Mesenteric fat pad (tissue), 1 donor: ENCODE measurements around the gene KMT5B. TPM values are rescaled to one million over a fixed set of nuclear protein-coding genes. Genes with fewer than 3 reads are reported as not detected.
"Not testable (repeated sequence)": the region's sequence is repeated elsewhere in the genome, so short reads cannot be mapped to it uniquely, and the experiment has no call there.

Experiments used
- DNase-seq: peaks from one replicate; pipeline ENCODE4 v3.0.0-alpha.2; 2020; ENCODE audit warnings: low spot score
- long read RNA-seq: library from polyadenylated mRNA; unstranded; transcript quantifications from one replicate; pipeline ENCODE4 v2.0.0, GENCODE V29; 2020
- total RNA-seq: library from RNA; stranded (reverse); fragmentation: NEBNext Ultra II Directional; extraction: Animal tissue kit (Norgen Biotek cat#: 25700); gene quantifications from one replicate; pipeline ENCODE4 v1.2.1, GENCODE V29; 2021
- donor health status: DM: yes; HTN: yes; CAD: no.

KMT5B gene
- 29.4 TPM for total RNA-seq
- long read RNA-seq, partial matches to known transcripts: 22 of 33 reads
- long read RNA-seq, other reads (novel, unspliced or antisense): 10 of 33 reads

DNA sequence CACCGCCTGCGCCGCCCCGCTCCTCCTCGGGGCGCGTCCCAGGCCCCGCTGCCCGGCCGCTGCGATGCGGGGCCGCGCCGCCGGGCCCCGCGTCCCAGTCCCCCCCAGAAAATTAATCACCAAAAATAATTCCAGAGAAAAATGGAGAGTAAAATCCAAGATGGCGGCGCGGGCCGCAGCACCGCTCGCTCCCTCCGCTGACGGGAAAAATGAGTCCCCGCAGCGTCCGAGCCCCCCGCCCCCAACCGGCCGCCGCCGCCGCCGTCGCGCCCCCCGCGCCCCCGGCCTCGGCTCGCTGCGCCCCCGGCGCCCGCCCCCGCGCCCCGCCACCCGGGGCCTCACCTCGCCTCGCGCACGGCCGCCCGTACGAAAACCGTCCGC lies at the start of gene KMT5B:
Gene KMT5B, minus strand, starts transcription at position 162 of the 381 bp plus-strand sequence. CDS start 23,220 bp downstream, outside the sequence.
- DNase-seq: no peak

DNA sequence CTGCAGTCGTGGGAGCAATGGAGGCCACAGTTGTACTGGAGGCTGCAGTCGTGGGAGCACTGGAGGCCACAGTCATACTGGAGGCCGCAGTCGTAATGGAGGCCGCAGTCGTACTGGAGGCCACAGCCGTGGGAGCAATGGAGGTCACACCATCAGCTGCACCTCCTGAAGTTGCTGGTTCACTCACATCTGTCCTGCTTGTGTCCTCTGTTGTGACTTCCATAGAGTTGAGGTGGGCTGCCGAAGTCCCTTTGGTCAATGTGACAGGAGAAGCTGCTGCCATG lies 49.4 kb upstream of the KMT5B start:
- no peak for DNase-seq

DNA sequence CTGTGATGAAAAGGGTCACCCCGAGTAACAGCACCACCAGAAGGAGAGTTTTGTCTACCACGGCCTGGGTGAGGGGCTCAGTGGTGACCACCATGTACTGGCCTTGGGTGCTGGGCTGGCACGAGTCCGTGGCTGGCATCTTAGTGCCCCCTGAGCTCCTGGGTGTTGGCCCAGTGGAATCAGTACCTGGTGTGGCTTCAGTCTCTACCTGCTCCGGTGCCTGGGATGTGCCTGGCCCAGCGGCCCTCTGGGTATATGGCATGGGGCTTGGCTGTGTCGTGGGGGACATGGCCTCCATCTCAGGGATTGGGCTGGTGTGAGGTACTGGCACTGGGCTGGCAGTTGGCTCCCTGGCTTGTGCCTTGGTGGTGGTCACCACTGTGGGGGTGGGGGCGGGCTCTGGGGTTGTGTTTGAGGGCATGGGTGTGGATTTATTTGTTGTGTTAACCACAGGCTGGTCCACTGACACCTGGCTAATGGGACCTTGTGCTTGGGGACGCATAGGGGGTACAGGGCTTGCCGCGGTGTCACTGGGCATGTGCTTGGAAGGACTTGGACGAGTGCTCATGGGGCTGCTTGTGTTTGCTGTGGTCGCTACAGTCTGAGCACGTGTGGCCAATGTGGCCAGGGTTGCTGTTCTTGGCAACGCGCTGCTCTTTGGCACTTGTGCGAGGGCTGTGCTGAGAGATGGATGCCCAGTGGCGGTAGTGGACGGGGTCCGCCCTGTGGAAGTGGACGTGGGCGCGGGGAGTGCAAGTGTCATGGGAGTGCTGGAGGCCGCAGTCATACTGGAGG lies 48.9 kb upstream of the KMT5B start:
- no peak for DNase-seq

DNA sequence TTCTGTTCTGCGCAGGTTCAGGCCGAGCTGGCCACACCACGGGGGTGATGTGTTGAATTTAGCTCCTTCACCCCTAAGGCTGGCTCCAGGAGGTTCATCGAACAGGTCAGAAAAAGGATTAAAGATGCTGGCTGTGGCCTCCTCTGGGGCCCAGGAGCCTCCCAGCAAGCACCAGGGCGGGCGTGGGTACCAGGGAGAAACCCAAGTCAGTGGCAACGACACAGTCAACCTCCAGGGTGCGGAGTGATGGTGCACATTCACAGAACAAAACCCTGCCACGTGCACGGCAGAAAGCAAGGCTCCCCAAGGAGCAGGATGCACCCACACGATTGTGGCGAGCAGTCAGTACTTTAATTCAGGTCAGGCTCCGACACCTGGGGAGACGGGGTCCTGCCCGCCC lies 47.9 kb upstream of the KMT5B start:
- DNase-seq: no peak

DNA sequence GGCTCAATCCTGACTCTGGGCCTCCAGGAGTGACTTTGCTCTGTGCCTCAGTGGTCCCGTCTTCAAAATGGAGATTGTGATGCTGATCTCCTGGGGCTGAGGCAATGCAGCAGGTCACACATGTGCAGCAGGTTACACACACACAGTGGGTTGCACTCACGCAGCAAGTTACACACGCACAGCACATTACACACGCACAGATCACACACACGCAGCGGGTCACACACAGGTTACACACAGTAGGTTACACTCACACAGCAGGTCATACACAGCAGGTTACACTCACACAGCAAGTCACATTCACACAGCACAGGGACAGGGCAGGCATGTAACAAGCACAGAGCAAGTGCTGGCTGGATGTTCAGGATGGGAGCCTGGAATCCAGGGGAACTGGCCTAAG lies 47.4 kb upstream of the KMT5B start:
- no peak for DNase-seq

DNA sequence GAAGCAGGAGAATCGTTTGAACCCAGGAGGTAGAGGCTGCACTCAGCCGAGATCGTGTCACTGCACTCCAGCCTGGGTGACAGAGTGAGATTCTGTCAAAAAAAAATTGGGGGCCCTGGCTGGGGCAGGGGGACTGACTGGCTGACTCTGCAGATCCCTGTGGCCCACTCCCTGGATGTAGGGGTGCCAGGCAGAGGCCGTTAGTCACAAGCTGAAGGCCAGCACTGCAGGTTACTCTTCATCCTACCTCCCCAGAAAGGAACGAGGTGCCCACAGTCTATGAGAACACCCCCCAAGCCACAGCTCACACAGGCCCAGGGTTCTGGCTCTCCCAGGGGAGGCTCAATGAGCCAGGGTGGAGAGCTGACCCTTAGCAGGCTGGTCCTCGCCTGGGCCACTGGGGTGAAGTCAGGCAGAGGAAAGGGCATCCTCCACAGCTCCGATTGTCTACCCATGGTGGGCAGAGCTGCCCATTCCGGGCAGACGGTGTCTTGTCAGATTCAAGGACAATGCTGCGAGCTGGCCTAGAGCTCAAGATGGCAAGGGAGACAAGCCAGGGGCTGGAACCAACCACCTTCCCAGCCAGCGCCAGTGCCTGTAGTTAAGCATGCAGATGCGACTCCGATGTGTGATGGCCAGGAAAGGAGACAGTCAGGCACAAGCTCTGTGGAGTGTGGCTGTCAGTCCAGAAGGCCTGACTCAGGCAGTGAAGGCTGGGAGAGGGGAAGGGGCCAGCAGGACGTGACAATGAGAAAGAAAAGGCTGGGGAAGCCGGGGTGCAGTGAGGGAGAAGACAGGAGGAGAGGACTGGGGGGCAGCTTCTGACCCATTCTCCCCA lies 46.2 kb upstream of the KMT5B start:
- DNase-seq: no peak

DNA sequence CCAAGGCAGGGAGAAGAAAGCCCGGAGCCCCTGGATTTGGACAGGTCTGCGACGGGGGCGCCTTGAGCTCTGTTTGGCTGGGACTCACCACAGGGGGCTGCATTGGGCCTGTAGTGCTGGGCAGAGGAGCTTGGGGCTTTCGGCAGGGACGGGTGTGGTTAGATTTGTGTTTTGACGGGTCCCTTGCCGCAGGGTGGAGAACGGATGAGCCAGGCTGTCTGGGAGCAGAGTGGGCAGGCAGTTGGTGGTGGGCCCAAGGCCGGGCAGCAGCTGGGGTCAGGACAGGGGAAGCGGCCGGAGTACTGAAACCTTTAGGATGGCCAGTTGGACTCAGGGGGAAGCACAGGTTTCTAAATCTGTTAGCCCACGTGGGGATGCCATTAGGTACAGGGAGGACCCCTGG lies 45.3 kb upstream of the KMT5B start:
- no peak for DNase-seq

DNA sequence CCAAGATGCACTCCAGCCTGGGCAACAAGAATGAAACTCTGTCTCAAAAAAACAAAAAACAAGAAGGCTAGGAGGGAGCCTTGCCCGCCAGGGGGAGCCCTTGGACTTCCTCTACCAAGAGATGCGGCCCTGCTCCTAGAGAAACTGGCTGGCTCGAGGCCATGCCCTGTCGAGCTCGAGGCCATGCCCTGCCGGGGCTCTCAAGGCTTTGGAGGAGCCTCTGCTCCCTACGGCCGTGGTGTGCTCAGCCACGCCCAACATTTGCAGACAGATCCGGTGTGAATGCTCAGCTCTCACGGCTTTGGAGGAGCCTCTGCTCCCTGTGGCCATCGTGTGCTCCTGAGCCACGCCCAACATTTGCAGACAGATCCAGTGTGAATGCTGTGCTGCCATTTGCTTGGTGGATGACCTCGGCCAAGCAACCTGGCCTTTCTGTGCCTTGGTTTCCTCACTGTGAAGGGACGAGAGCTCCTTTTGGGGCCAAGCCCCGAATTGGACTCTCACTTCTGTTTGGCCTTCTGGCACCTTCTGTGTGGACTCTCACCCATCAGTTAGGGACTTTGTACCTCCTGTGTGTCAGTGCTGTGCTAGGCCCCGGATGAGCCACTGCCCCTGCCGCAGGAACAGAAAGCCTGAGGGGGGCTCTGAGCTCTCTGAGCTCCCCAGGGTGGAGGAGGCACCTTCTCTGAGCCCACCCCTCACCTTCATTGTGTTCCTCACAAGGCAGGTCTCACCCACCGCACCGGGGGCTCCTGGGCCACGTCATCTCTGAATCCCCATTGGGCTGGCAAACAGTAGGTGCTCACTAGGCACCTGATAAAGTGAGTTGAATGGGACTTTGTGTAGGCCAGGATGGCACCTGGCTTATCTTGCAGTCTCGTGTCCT lies 44.6 kb upstream of the KMT5B start:
- peak; percentile 97 for DNase-seq

DNA sequence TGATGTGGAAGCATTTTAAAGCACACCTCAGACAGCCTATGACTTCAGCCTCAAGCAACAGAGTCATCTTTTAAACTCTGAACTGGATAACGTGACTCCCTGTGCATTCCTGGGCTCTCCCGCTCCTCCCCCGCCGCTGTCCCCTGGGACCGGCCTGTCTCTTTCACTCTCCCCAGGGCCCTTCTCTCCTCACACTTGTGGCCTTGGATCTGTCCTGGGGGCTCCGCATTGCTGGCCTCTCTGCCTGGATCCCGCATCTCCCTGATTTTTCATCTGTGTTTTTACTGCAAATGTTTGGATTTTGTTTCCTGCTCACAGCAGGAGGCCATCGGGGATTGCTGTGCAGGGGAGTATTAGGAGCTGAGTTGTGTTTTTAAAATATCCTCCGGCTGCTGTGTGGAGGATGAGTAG lies 43.2 kb upstream of the KMT5B start:
- no peak for DNase-seq

DNA sequence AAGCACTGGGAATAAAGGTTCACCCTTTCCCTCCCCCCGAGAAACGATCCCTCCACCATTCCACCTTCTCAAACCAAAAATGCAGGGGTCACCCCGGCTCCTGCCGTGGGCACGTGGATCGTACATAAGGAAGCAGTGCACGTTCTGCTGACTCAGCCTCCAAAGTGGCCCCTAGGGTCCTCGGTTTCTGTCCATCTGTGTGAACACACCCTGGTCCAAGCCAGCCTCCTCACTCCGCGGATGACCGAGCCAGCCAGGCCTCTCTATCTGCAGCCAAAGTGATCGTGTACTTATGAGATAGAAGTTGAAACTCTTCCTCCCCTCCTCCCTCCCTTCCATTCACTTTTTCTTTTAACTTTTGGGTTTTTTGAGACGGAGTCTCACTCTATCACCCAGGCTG lies 42.4 kb upstream of the KMT5B start:
- DNase-seq: no peak

DNA sequence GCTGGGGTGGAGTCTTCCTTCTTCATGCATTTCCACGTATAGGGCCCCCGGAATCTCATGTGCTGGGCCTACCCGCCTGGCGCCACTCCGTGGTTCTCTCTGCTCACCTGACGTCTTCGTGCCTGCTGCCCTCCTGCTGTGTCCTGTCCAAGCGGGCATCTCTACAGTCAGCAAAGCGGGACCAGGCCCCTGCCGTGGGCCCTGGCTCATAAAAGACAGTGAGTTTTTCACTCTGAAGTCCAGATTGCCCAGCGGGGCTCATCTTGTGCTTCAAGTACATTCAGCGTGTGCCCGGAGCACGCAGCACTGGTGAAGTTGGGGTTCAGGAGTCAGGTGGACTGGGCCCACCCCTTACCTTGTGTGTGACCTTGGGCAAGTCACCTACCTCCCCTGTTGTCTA lies 41.3 kb upstream of the KMT5B start:
- no peak for DNase-seq

DNA sequence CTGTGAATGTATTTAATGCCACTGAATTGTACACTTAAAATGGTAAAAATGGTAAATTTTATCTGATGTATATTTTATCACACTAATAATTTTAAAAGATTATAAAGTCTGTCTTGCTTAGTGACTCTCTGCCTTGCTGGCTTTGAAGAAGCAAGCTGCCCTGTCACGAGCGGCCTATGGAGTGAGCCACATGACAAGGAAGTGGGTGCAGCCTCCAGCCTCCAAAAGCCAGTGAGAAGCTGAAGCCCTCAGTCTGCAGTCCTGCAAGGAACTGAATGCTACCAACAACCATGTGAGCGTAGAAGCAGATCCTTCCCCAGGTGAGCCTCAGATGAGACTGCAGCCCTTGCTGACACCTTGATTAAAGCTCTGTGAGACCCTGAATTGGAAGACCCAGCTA lies 38.7 kb upstream of the KMT5B start:
- DNase-seq: no peak

DNA sequence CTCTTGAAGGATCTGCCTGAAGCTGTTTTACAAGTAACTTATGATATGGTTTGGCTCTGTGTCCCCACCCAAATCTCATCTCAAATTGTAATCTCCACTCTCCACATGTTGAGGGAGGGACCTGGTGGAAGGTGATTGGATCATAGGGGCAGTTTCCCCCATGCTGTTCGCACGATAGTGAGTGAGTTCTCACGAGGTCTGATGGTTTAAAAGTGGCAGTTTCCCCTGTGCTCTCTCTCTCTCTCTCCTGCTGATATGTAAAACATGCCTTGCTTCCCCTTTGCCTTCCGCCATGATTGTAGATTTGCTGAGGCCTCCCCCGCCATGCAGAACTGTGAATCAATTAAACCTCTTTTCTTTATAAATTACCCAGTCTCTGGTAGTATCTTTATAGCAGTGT lies 31.8 kb upstream of the KMT5B start:
- DNase-seq: peak; percentile 30

DNA sequence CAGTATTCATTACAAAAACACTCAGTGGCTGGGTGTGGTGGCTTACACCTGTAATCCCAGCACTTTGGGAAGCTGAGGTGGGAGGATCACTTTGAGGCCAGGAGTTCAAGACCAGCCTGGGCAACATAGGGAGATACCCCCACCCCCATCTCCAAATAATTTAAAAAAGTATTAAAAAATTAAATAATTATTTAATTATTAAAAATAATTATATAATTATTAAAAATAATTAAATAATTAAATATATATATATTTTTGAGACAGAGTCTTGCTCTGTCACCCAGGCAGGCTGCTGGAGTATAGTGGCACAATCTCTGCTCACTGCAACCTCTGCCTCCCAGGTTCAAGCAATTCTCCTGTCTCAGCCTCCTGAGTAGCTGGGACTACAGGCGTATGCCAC lies 30.8 kb upstream of the KMT5B start:
- DNase-seq: not testable (repeated sequence)

DNA sequence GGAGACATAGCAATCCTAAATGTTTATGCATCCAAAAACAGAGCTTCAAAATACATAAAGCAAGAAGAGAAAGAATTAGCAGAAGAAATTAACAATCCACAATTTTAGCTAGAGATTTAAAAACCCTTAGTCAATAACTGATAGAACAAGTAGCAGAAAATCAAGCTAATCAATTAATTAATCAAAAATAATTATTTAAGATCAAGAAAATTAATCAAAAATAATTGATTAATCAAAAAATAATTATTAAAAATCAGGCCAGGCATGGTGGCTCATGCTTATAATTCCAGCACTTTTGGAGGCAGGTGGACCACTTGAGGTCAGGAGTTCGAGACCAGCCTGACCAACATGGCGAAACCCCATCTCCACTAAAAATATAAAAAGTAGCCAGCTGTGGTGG lies 29.5 kb upstream of the KMT5B start:
- DNase-seq: no peak

DNA sequence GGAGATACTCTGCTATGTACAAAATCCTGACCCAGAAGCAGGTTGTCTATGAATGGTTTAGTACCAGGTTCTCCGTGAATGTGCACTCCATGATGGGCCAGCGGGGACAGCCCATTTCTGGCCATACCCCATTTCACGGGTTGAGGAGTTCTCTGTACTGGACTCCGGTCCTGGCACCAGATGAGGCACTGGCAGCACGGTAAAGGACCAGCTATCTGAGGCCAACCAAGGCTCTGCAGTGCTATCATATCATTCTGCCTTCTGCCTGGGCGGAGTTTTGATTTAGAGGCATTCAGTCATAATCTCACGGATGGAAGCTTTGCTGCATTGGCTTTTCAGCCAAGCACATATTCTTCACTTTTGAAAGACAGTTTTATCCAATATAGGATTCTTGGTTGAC lies 18.5 kb upstream of the KMT5B start:
- DNase-seq: no peak

DNA sequence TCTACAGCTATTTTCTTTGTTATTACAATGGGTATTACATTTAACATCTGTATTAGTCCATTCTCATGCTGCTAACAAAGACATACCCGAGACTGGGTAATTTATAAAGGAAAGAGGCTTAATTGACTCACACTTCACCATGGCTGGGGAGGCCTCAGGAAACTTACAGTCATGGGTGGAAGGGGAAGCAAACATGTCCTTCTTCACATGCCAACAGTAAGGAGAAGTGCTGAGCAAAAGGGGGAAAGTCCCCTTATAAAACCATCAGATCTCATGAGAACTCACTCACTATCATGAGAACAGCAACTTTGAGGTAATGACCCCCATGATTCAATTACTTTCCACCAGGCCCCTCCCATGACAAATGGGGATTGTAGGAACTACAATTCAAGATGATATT lies 16.5 kb upstream of the KMT5B start:
- no peak for DNase-seq

DNA sequence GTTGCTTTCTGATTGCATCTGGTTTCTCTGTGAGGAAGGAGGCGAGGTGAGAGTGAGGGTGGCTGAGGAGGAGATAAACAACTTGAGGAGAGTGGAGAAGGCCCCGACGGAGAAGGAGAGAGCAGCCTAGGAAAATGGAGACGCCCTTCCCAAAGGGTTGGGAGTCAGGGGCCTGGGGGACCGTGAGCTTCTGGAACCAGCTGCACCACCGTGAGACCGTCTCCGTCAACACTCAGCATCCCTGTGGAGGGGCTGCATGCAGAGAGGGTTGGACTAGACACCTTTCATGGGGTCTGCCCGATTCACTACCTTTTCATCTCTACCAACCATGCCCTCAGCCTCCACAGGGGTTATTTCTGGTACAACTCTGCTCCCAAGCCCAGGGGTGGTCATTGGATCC lies 13.3 kb upstream of the KMT5B start:
- DNase-seq: no peak

DNA sequence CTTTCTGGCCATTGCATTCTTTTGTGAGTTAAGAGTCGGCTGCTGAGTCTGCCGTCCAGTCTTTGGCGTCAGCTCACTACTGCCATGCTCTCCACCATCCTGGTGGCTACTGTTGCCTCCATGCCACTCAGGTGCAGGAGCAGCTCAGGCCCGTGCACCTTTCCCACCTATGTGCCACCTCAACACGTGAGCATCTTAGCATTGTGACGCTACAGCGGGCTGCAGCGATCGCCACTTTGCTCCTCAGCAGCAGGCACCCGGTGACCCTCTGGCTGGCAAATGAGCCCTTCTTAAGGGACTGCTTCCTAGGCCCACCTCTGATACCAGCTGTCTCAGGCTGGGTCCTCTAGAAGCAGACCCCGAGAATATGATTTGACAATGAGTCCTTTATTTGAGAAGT lies 11.5 kb upstream of the KMT5B start:
- no peak for DNase-seq

DNA sequence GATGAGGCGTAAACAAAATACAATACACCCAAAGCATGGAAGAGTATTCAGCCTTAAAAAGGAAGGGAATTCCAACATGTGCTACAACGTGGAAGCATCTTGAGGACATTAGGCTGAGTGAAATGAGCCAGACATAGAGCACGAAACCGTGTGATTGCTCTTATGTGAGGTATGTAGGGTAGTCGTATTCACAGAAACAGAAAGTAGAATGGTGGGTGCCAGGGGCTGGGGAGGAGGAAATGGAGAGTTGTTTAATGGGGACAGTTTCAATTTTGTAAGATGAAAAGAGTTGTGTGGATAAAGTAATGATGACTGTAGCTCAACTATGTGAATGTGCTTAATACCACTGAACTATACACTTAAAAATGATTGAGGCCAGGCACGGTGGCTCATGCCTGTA lies 10.2 kb upstream of the KMT5B start:
- no peak for DNase-seq

DNA sequence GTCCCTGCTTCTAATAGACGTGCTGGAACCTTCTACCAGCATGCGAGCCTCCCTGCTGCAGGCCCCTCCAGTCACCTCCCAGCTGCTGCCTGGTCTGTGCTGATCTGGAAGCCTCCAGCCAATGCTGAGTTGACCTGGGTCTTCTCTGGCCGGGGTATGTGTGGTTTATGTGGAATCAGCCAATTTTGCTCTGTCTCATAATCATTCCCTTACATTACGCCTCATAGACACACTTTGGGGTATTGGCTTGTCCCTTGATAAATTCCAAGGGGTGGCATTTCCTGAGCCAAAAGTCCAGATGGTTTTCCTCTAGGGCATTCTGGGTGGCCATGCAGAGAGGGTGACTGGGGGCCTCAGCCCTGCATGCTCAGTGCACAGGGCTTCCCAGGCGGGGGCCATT lies 8.3 kb upstream of the KMT5B start:
- DNase-seq: no peak
